Stimulated activated CD4-positive, alpha-beta T cell treated with anti-CD3 and anti-CD28 coated beads, Interleukin-12 subunit alpha, Interleukin-12 subunit beta, amount 100 ng/mL, for 24 hours (primary cell): ENCODE results near the gene AUTS2.

ENCODE experiments used
- DNase-seq, 2 experiments: peaks; one replicate each; pipeline ENCODE4 v3.0.0-alpha.2; 2020; ENCODE audit warnings: low read depth in 2 of 2

AUTS2 gene

DNA sequence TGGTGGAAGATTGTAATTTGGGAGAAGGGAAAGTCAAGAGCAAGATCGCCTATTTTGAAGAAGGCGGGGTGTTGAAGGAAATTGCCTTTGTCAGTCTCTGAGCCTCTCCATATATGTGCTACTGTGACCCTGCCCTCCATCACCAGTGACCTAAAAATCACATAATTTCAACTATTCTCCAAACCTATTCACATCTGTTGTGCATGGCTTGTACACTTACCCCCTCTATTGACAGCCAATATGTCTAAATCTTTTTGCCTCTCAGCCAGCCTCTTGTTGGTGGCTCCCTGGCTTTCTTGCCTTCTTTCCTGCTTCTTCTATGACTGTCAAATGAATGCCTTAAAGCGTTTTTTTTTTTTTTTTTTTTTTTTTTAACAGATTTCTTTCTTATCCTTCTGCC, 295.6 kb downstream of the AUTS2 start:
- DNase-seq: no peak

GRCh38 chr7:69895446-69895845, 297.2 kb downstream of the AUTS2 start:
- no peak for DNase-seq

DNA sequence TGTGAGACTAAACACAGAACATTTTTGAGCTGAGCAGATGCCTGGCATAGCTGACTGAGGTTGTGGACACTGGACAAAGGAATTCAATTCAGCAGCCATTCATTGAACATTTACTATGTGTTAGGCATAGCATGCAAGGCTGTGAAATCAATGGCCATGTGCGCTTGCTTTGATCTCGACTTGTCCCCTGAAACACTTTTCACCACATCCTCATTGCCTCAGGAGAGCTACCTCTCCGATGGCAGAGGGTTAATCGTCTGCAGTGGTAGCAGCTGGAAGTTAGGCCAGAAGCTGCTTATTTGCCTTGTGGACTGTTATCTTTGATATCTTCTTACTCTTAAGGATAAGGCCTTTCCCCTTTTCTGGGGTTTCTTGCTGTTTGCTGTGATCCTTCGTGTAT, 297.8 kb downstream of the AUTS2 start:
- DNase-seq: no peak

GRCh38 chr7:69898189-69898588, 299.9 kb downstream of the AUTS2 start:
- no peak for DNase-seq

DNA sequence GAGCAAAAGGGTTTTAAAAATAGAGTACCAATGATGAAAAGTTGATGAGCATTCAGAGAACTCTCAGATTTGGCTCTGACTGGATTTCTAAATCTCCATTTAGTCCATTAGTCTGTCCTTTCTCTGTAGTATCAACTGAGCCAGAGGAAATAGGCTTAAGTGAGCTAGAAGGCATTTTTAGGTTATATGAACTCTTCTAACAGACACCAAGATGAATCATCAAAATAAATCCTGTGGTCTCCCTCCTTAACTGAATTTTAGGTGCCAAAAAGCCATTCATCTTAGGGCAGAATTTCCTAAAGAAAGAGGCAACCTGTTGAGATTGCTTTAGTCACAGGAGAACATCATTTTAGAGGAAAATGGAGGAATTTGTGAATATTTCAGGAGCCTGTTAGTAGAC, 305.1 kb downstream of the AUTS2 start:
- DNase-seq: no peak

DNA sequence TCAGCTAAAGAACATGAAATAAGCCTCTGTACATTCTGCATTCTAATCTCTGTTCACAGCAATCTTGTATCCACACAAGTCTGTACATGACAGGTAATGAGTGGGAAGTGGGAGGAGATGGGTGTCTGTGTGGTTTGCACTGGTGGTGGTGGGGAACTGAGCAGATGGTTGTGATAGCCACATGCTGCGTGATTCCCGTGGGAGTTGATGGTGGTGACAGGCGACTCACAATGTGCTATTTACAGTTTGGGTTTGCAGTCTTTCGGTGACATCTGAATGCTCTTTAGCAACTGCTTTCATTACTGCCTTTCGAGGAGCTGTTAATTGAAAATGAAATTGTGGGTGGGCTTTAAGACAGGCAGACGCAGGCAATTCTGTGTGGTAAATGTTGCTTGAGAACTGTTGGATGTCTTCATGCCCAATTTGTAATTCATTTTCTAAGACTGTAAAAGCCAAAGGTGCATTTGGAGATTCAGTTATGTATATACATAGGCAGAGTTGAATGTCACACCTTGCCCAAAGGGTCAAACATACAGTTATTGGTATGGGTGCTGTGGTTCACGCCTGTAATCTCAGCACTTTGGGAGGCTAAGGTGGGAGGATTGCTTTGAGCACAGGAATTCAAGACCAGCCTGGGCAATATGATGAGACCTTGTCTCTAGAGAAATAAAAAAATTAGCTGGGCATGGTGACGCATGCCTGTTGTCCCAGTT, 308.2 kb downstream of the AUTS2 start:
- DNase-seq: no peak

DNA sequence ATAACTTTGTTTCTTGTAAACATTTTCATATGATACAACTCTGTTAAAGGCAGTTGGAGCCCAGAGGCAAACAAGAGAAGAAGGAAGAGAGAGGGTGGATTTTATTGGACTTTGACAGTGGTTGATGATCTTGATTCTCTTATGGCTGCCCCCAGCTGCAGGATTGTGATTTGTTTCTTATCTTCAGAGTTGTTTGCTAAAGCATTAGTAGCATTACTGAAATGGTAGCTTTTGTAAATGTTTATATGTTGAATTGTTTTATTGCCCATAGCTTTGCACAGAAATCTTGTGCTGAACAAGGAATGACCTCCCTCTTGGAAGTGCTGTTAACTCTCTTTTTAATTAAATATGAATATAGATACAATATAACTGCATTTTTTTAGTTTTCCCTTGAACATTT, 309.4 kb downstream of the AUTS2 start:
- no peak for DNase-seq

DNA sequence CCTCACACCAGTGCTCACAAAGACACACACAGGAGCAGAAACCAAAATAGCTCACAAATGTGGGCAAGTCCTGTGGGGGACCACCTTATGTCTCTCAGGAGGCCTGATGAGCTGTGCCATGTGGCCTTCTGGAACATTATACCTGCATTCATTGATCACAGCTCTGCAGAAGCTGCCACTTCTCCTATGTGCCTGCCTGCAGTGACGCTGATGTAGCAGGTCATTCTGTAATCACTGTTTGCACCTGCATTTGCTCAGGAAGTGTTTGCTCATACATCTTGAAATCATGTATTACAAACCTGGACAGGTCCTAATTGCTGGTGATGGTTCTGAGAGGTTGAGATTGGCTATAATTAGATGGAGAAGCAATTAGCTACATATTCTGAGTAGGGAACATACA, 310.2 kb downstream of the AUTS2 start:
- no peak for DNase-seq

DNA sequence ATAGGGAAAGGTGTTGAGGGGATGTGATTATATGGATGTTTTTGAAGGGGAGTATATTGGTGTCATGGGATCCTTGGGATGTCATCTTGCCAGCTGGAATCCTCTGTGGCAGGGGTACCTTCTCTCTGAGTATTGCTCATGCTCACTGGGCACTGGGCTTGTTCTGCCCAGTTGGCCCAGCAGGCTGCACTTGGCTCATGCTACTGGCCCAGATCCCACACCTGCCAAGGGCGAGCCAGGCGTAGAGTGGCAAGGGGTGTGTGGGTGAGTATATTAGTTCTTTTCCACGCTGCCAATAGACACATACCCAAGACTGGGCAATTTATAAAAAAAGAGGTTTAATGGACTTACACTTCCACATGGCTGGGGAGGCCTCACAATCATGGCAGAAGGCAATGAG, 311.9 kb downstream of the AUTS2 start:
- DNase-seq: no peak

- DNase-seq: no peak
Measured at GRCh38 chr7:69911337-69911736, 313.1 kb downstream of the AUTS2 start.

GRCh38 chr7:69912141-69912540, 313.9 kb downstream of the AUTS2 start:
- DNase-seq: no peak

DNA sequence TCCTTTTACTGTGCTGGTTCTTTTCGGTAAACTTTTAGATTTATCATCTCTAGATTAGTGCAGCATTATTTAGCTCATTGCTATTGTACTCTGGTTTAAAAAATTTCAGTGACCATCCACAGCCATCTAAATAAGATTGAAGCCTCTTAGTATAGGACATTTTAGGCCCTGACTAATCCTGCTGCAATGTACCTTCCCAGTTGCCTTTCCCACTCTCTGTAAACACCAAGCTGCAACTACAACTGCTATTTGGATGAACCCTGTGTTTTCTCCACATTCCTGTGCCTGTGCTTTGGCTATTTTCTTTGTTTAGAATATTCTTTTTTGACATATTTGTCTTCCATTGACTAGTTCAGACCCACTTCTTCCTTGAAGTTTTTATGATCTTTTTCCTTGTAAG, 314.6 kb downstream of the AUTS2 start:
- DNase-seq: no peak

- no peak for DNase-seq
Measured at GRCh38 chr7:69919426-69920111, 321.3 kb downstream of the AUTS2 start.

DNA sequence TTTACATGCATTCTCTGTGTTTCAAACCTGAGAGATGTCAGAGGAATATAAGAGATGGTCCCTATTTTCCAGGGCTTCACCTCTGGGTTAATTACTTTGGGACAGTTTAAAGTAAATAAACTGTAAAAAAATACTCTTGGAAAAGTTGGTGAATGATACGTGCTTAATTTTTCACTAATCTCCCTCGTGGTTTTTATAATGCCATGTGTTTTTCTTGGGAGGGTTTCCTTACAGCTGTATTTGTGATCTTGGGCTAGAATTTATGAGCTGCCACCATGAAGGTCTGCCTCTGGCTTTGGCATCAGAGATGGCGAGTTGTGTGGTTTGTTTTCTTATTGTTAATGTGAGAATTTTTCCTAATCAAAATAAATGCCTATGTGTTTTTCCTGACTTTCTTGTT, 322.5 kb downstream of the AUTS2 start:
- DNase-seq: no peak

DNA sequence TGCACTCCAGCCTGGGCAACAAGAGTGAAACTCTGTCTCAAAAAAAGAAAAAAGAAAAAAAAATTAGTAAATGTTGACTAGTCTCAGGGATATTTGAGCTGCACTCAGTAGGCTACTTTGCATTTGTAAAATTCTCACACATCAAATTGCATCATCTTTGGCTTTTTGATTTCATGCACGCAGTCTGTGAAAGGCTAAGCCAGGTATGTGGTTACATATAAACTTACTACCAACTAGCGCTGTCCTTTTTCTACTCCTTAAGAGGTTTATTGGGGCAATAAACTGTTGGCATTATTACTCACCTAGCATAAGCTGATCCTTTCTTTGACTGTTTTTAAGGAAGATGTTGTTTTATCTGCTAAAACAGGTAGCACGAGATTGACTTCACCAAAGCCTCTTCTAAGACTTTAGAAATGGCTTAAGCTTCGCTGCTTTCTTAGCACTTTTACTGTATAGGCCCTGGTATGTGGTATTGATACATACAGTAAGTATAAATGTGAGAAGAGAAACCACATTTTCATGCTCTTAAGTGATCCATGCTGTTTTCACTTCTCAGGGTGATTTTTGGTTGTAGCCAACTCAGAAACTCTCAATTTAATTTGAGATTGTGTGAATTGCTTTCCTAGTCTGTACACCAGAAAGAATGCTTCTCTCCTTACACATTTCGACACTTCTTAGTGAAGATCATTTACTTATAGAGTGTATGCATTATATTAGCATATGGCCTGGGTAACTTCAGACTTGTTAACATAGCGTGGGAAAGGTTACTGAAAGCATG, 323.9 kb downstream of the AUTS2 start:
- no peak for DNase-seq

DNA sequence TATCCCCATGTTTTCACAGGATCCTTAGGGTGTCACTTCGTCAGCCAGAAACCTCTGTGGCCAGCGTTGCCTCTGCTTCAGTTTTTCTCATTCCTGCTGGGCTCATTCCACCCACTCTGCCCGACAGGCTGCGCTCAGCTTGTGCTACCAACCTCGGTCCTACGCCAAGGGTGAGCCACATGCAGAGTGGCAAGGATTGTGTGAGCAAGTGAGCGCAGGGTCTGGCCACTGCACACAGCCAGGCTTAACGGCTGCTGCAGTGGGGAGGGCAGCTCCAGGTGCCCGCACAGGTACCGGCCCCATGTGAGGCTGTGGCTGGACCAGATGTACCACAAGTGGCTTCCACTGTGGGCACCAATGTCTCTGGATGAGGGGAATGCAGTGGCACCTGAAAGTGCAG, 329.2 kb downstream of the AUTS2 start:
- no peak for DNase-seq

GRCh38 chr7:69928621-69929020, 330.3 kb downstream of the AUTS2 start:
- DNase-seq: no peak

DNA sequence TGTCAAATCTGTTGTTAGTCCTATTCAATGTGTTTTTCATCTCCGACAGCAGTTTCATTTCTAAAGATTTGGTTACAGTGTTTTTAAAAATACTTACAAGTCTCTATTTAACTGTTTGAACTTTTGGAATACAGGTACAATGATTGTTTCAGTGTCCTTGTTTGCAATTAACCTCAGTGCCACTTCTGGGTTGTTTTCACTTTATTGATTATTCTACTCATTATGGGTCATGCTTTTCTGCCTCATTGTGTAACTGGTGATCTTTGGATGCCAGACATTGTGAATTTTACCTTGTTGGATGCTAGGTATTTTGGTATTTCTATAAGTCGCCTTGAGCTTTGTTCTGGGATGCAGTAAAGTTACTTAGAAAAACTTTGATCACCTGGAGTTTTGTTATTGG, 331.3 kb downstream of the AUTS2 start:
- no peak for DNase-seq

DNA sequence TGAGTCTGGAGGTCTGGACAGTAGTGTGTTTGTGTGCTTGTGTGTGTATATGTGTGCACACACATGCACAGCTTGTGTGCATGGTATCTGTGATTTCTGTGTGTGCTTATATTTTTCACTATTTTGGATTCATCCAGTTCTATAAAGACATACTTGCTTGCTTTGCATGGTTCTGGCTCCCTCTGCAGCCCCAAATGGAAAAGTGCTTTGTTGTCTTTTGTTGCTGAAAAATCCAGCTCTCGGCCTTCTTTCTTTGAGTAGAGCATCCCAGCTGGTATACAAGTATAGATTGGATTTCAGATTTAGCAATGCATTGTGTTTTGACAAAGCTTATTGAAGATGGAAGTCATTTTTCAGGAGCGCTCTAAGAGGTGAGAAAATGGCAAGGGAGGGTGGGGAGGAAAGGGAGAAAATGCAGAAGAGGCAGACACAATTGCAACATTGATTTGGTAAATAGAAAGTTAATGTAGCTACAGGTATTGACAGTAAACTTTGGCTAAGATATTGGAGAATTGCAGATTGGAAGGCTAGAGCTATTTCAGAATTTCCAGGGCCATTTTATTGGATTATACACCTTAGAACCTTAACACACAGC, 333.9 kb downstream of the AUTS2 start:
- DNase-seq: no peak

- no peak for DNase-seq
Measured at GRCh38 chr7:69934144-69934903, 336.0 kb downstream of the AUTS2 start.

DNA sequence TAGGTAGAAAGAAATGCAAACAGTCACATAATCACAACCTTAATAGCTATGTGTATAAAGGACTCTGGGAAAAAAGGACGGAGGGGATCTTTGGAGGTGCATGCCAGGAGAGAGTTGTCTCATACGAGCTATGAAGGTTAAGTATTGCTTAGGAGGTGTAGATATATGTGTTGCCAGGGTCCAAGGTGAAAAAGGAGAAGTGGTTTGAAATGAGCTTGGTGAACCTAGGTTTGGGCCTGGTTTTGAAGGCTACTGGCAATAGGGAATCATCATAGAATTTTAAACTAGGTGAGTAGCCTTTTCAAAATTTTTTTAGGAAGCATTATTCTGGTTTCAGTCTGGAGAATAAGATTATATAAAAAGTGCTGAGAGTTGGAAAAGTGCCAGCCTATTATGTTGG, 336.8 kb downstream of the AUTS2 start:
- DNase-seq: no peak

- DNase-seq: no peak
Measured at GRCh38 chr7:69937097-69937496, 338.8 kb downstream of the AUTS2 start.
